Spleen (tissue), 3 donors: ENCODE measurements around the gene ASTE1.

ENCODE experiments used
- POLR2A ChIP-seq, 3 donors: fragments of 450-650 bp; IDR thresholded peaks; one replicate each; pipeline ENCODE4 v1.5.1; 2017; ENCODE audit warnings: antibody characterized with exemption in 3 of 3, mild to moderate bottlenecking in 1 of 3
- POLR2AphosphoS5 ChIP-seq, 3 donors: sonication (generic); formaldehyde crosslinking; IDR thresholded peaks; one replicate each; pipeline ENCODE4 v1.5.1; 2017; ENCODE audit warnings: antibody characterized with exemption in 3 of 3

DNA sequence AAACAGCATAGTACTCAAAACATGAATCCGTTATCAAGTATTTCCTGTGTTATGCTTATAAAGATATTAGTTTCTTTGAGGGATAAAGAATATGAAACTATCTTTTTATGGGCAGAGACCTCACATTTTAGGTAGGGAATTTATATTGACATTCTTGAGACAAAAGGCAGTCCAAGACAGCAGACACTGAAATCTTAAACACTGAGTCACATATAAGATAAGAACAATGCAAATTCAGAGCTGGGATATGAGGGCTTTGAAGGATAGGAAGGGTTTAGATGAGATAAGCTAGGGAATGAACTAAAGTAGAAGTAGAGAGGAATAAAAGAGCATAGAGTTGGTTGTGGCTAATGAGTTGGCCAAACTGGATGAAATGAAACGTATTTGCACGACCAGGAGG, 58.4 kb downstream of the ASTE1 start:
- TF ChIP-seq POLR2A (IDR thresholded peaks at IDR 0.05) (no peak), POLR2AphosphoS5 (IDR thresholded peaks at IDR 0.05) (no peak)
